ENCODE measurements around the gene LDLR.

DNA sequence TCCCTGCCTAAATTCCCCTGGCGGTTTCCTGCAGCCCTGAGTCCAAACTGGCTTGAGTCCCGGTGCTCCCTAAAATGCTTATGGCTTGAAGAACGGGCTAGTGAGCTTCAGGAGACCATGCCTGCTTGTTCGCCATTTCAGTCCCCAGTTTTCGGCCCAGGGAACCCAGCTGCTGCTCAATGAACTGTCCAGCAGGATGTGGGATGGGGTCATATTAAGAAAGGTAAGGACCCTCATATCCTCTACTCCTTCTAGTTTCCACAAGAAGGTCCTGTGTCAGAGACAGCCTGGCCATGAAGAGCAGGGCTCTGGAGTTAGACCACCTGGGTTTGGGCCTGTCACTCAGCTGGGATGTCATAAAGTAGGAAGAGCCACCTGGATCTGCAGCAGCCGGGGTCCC lies 83.3 kb downstream of the LDLR start:
- no peak for TF ChIP-seq POLR2AphosphoS5 (IDR thresholded peaks at IDR 0.05)
- no peak for TF ChIP-seq CTCF (IDR thresholded peaks at IDR 0.05)

Measured in esophagus muscularis mucosa (tissue), 3 donors.